ENCODE results near the gene NUFIP2.
"Not testable (repeated sequence)": the region's sequence is repeated elsewhere in the genome, so short reads cannot be mapped to it uniquely, and the experiment has no call there.

NUFIP2 gene

GRCh38 chr17:29235904-29236303 lies 58.0 kb downstream of the NUFIP2 start:
- no peak for DNase-seq

DNA sequence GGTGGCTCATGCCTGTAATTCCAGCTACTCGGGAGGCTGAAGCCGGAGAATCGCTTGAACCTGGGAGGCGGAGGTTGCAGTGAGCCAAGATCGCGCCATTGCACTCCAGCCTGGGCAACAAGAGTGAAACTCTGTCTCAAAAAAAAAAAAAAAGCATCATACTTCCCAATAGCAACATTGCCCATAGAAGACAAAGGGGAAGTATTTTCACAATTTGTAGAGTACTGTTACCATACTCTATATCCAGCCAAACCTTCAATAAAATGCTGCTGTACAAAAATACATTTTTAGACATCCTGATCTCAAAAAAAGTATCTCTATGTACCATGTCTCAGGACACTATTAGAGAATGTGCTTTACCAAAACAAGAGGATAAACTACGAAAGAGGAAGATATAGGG lies 59.0 kb downstream of the NUFIP2 start:
- DNase-seq = not testable (repeated sequence)

DNA sequence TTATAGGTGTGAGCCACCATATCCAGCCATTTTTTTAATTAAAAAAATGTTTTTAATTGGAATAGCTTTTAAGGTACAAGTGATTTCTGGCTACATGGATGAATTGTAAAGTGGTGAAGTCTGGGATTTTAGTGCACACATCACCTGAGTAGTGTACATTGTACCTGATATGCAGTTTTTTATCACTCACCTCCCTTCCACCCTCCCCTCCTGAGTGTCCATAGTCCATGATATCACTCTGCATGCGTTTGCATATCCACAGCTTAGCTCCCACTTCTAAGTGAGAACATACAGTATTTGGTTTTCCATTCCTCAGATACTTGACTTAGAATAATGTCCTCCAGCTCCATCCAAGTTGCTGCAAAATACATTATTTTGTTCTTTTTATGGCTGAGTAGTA lies 60.6 kb downstream of the NUFIP2 start:
- no peak for DNase-seq

- no peak for DNase-seq
These were observed 68.6 kb downstream of the NUFIP2 start for GRCh38 chr17:29225396-29225795.

GRCh38 chr17:29221338-29221737 lies 72.6 kb downstream of the NUFIP2 start:
- not testable (repeated sequence) for DNase-seq

DNA sequence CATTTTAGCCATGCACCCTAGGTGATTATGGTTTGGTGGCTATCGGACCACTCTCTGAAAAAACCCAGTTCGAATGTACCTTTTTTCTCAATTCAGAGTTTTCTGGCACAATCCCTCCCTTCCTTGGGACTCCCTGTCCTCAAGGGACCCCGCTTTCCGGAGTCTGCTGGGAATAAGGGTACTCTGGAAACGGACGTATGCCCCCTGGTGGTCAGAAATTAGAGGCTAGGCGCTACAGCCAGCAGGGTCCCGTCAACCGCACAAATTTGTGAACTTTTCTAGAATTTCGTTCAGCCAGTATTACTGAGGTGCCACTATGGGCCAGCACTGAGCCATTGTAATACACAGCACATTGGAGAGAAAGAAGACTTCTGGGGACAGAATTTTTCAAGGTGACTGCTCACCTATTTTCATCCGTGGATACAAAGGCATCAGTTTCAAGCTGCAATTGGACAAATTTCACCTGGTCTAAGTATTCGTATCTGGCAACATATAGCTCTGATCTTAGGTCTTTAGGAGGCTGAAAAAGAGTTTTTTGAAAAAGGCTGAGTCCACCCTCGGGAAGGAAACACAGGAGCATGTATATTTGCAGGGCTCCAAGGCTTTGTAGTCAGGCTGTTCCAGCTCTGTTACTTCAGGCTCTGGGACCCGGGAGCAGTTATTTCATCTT lies 74.4 kb downstream of the NUFIP2 start:
- DNase-seq = peak; percentile 32

DNA sequence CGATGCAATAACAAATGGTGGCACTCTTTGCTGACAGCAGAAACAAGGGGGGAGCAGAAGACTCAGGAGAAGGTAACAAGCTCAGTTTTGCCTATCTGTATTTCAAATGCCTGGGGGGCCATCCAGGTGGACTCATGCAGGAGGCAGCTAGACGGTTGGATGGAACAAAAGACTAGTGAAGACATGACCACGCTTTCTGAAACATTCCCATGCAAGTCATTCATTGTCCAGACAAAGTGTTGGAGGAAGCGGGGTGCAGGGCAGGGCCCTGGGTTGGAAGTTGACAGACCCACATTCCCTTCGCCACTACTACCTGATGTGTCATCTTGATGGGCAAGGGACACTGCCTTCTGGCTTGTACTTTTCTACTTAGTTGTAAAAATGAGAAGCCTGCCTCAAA lies 77.1 kb downstream of the NUFIP2 start:
- no peak for DNase-seq

DNA sequence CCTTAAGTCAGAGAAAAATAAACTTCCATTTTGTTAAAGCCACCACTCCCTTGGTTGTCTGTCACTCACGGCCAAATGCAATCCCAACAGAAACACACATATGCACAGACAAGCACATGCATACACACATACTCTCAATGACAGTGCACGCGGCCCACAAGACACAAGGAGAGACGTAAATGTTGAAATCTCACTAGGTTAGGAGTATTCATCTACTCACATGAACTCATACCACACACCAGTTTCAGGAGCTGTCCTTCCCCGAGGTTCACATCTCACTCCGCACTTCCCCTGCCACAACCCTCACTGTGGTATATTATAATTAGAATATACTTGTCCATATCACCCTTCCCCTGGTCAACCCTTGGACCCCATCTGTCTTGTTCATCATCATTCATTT lies 77.8 kb downstream of the NUFIP2 start:
- DNase-seq = no peak

GRCh38 chr17:29215717-29216116 lies 78.2 kb downstream of the NUFIP2 start:
- no peak for DNase-seq

- no peak for DNase-seq
These were observed 78.8 kb downstream of the NUFIP2 start for GRCh38 chr17:29215174-29215573.

DNA sequence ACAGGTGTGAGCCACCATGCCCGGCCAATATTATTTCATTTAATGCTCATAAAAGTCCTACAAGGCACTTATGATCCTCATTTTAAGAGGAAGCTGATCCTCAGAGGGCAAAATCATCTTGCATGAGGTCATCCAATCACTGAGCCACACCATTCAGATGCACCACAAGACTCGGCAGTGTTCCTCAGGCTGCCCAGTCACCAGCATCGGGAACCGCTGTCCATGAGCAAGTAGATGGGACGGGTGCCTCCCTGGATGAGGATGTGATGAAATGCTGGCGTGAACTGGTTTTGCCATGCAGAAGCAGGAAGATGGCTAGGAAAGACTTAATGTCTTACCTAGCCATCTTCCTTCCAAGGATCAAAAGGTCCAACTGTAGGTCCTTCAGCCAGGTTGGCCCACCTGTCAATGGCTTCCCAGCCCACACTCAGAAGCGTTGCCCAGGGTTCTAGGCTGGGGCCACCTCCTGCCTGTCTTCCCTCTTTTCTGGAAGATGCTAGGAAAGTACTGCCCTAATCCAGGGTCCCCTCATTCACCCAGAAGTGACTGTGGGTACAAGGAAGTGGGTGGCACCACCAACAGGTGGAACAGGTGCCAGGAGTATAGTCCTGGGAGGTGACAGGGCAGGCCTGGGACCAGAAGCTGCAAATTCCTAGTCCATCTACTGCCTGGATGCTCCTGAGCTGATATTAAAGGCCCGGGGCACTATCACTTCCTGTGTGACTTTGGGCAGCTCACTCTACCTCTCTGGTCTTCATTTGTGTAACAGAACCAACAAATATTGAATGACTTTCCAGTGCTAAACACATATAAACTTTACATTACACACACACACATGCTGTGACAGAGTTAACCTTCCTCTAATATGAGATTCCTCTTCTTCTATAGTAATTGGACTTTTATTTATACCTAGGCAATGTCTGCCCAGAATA lies 79.5 kb downstream of the NUFIP2 start:
- DNase-seq = no peak

- DNase-seq = no peak
These were observed 81.2 kb downstream of the NUFIP2 start for GRCh38 chr17:29212681-29213121.

DNA sequence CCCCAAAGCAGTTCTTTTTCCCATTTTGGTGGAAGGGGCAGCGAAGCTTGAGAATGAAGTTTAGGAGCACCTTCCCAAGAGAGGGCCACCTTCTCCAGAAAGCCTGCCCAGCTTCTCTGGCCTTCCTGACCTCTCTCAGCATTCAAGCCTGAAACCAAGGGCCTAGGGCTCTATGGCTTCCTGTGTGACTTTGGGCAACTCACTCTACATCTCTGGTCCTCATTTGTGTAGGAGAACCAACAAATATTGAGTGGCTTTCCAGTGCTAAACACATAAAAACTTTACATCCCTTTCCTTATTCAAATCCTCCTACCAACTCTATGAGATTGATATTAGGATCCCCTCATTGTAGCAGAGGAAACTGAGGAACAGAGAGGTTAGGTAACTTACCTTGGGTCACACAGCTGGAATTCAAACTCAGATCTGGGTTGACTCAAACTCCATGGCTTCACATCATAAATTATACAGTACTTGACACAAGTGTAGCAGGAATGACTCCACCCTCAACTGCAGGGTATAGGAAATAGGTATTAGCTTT lies 81.8 kb downstream of the NUFIP2 start:
- DNase-seq = no peak

- no peak for DNase-seq
These were observed 83.1 kb downstream of the NUFIP2 start for GRCh38 chr17:29210879-29211278.

GRCh38 chr17:29209073-29209472 lies 84.9 kb downstream of the NUFIP2 start:
- DNase-seq = no peak

DNA sequence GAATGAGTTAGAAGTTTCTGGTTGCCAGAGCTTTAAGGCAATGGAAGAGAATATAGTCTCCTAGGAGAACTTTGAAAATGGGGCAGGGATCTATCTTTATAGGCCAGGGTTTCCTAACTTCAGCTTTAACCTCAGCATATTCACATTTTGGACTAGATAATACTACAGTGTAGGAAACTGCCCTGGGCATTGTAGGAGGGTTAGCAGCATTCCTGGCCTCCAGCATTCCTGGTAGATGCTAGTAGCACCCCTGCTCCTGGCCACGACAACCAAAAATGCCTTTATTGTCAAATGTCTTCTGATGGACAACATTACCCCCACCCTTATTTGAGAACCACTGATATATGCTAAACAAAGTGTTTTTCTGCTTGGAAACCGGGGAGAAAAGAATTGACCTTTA lies 86.0 kb downstream of the NUFIP2 start:
- DNase-seq = no peak

All from GF-D8 (cell line).